GM23248 (cell line): ENCODE measurements around the gene EVA1B. TPM values are rescaled to one million over a fixed set of nuclear protein-coding genes. Genes with fewer than 3 reads are reported as not detected.

ENCODE experiments used
- DNase-seq: peaks from one replicate; pipeline ENCODE4 v3.0.0-alpha.2; 2015
- H2AFZ ChIP-seq: fragments of 200-600 bp; sonication (generic); 2 replicates; pipeline ENCODE4 v1.6.1; 2016; ENCODE audit warnings: antibody characterized with exemption
- H3F3A ChIP-seq: fragments of 200-600 bp; sonication (generic); 2 replicates; pipeline ENCODE4 v1.6.1; 2016; ENCODE audit warnings: mild to moderate bottlenecking, antibody characterized with exemption, mixed run types; ENCODE audit not compliant: insufficient read depth
- H3K27ac ChIP-seq: fragments of 200-600 bp; sonication (generic); 2 replicates; pipeline ENCODE4 v1.5.1; 2016; ENCODE audit warnings: mild to moderate bottlenecking
- H3K27me3 ChIP-seq: fragments of 200-600 bp; sonication (generic); replicated peaks from 2 replicates; pipeline ENCODE4 v1.6.1; 2016; ENCODE audit warnings: mild to moderate bottlenecking; ENCODE audit not compliant: insufficient read depth
- H3K36me3 ChIP-seq: fragments of 200-600 bp; sonication (generic); 2 replicates; pipeline ENCODE4 v1.6.1; 2016; ENCODE audit warnings: low read depth, mild to moderate bottlenecking
- H3K4me1 ChIP-seq: fragments of 200-600 bp; sonication (generic); 2 replicates; pipeline ENCODE4 v1.6.1; 2016; ENCODE audit warnings: mild to moderate bottlenecking; ENCODE audit not compliant: insufficient read depth
- H3K4me2 ChIP-seq: fragments of 200-600 bp; sonication (generic); one replicate; pipeline ENCODE4 v1.6.1; 2016; ENCODE audit warnings: mild to moderate bottlenecking; ENCODE audit not compliant: unreplicated experiment
- H3K4me3 ChIP-seq: fragments of 200-600 bp; sonication (generic); 2 replicates; pipeline ENCODE4 v1.5.1; 2016; ENCODE audit warnings: mild to moderate bottlenecking
- H3K79me2 ChIP-seq: fragments of 200-600 bp; sonication (generic); 2 replicates; pipeline ENCODE4 v1.6.1; 2016; ENCODE audit warnings: mild to moderate bottlenecking; ENCODE audit not compliant: insufficient read depth
- H3K9ac ChIP-seq: fragments of 200-600 bp; sonication (generic); 2 replicates; pipeline ENCODE4 v1.6.1; 2016; ENCODE audit warnings: mild to moderate bottlenecking
- H3K9me2 ChIP-seq: fragments of 200-600 bp; sonication (generic); 2 replicates; pipeline ENCODE4 v1.6.1; 2016; ENCODE audit warnings: mixed run types, mild to moderate bottlenecking, moderate library complexity; ENCODE audit not compliant: insufficient read depth
- H3K9me3 ChIP-seq: fragments of 200-600 bp; sonication (generic); one replicate; pipeline ENCODE4 v1.6.1; 2017; ENCODE audit warnings: low read depth
- H4K20me1 ChIP-seq: fragments of 200-600 bp; sonication (generic); 2 replicates; pipeline ENCODE4 v1.6.0; 2016; ENCODE audit not compliant: insufficient read depth
- EZH2 ChIP-seq: fragments of 200-600 bp; sonication (generic); IDR thresholded peaks from 2 replicates; pipeline ENCODE4 v1.6.1; 2018; ENCODE audit warnings: antibody characterized with exemption, mild to moderate bottlenecking; ENCODE audit not compliant: insufficient read depth, poor library complexity, severe bottlenecking
- EZH2phosphoT487 ChIP-seq: fragments of 200-600 bp; sonication (generic); IDR thresholded peaks from 2 replicates; pipeline ENCODE4 v1.6.1; 2018; ENCODE audit warnings: antibody characterized with exemption, moderate library complexity, mild to moderate bottlenecking, low read depth; ENCODE audit not compliant: insufficient read depth
- WGBS, 2 experiments: methylation state at CpG; one replicate each; pipeline ENCODE4 v1.1.6; 2015 to 2017; ENCODE audit warnings: low lambda C conversion rate in 2 of 2, low coverage in 1 of 2; ENCODE audit errors: missing lambda C conversion rate in 2 of 2; 5-methylcytosine and 5-hydroxymethylcytosine counted together
- in situ Hi-C: fragments of 300-500 bp; cut with MboI; formaldehyde crosslinking; loops from 2 replicates; pipeline ENCODE4 v1.15.0; 2020
- polyA plus RNA-seq: library from polyadenylated mRNA; unstranded; fragments of >200 nt; fragmentation: Nextera tagmentation; extraction: Ambion mirVana; gene quantifications from 2 replicates; pipeline ENCODE4 v1.2.1, GENCODE V29; 2016
- total RNA-seq: library from RNA; depleted of rRNA; stranded (reverse); fragments of >200 nt; shearing (Covaris generic); gene quantifications from 2 replicates; pipeline ENCODE4 v1.2.3, GENCODE V29; 2014

The EVA1B gene
- total and polyA plus RNA-seq, 2 experiments from 2014 or later: 95.0 to 328 TPM

DNA sequence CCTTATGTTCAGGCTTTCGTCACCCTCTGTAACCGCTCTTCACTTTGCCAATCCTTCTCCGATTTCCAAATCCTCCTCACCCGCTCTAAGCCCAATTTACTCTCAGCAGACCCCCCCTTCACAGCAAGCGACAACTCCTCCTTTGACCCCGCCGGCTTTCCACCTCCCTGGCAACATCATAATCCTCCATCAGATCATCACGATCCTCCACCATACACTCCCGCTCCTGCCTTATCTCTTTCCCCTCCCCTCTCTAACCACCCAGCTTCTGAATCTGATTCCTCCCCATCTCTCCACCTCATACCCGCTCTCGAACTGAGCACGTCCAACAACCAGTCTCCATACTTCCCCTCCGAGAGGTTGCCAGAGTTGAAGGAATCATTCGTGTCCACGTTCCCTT lies 7.5 kb upstream of the EVA1B start:
- no peak overlapping the region for H2AFZ ChIP-seq
- H3K27ac ChIP-seq: no peak overlapping the region
- H3K4me1 ChIP-seq: peaks cover 3% of the 10 kb centered on the region; the same call in 1 of the 2 replicates
- H3K79me2 ChIP-seq: no peaks in the 10 kb centered on the region
- no peak overlapping the region for H3K4me3 ChIP-seq
- WGBS, 2 experiments: 91 to 95% methylated on average over 15 of the region's 15 CpGs
- H3F3A ChIP-seq: no peaks in the 10 kb centered on the region
- in situ Hi-C loops: no loop called here
- H4K20me1 ChIP-seq: no peaks in the 10 kb centered on the region
- H3K27me3 ChIP-seq: no peaks in the 10 kb centered on the region
- H3K36me3 ChIP-seq: no peaks in the 10 kb centered on the region
- no peak overlapping the region for H3K4me2 ChIP-seq
- H3K9me2 ChIP-seq: no peaks in the 10 kb centered on the region
- H3K9ac ChIP-seq: no peak overlapping the region
- no peak for DNase-seq
- TF ChIP-seq EZH2phosphoT487: no peak
- no peak for TF ChIP-seq EZH2
- no peaks in the 10 kb centered on the region for H3K9me3 ChIP-seq

DNA sequence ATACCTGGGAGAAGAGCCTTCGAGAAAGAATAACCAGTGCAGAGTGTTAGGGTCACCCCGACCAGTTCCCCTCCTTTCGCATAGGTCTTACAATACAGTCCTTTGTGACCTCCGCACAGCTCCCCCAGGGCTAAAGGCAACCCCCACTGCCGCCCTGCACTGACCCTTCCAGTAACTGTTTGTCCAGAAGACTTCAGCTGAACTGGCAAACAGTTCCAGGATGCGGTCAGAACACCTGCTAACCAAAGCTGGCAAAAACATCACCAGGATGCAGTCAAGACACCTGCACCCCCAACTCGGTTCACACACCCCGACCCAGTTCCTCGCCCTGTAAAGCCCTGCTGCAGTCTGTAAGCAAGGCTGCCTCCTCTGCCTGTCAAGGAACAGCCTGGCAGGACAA lies 6.4 kb upstream of the EVA1B start:
- peaks cover 3% of the 10 kb centered on the region; the same call in 1 of the 2 replicates for H3K4me1 ChIP-seq
- no peak overlapping the region for H3K4me2 ChIP-seq
- H3K9me2 ChIP-seq: no peaks in the 10 kb centered on the region
- H3F3A ChIP-seq: no peaks in the 10 kb centered on the region
- in situ Hi-C loops: no loop called here
- H3K9ac ChIP-seq: no peak overlapping the region
- no peaks in the 10 kb centered on the region for H3K79me2 ChIP-seq
- TF ChIP-seq EZH2 (no peak), EZH2phosphoT487 (no peak)
- no peak overlapping the region for H3K27ac ChIP-seq
- H2AFZ ChIP-seq: no peak overlapping the region
- H4K20me1 ChIP-seq: no peaks in the 10 kb centered on the region
- WGBS, 2 experiments: 94% methylated on average over 9 of the region's 9 CpGs
- H3K9me3 ChIP-seq: no peaks in the 10 kb centered on the region
- H3K27me3 ChIP-seq: no peaks in the 10 kb centered on the region
- no peak for DNase-seq
- no peak overlapping the region for H3K4me3 ChIP-seq
- no peaks in the 10 kb centered on the region for H3K36me3 ChIP-seq

DNA sequence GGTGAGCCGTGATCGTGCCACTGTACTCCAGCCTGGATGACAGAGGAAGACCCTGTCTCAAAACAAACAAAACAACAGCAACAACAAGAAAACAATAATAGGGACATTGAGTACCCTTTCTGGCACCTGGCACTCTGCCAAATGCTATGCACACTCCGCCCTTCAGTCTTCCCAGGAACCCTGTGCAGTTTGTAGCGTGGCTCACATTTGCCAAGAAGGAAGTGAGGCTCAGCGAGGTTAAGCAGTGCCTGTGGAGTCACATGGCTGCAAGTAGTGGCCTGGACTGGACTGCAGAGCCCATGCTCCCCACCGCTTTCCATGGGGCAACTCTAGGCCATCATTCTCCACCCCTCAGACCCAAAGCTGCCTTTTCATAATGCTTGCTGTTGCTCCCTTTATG lies 5.3 kb upstream of the EVA1B start:
- Histone ChIP-seq H3K4me3 (no peak overlapping the region), H3K27ac (no peak overlapping the region), H3K36me3 (no peaks in the 10 kb centered on the region), H3K4me2 (no peak overlapping the region), H3K9me3 (no peaks in the 10 kb centered on the region), H2AFZ (no peak overlapping the region), H3K9me2 (no peaks in the 10 kb centered on the region), H3K4me1 (peaks cover 3% of the 10 kb centered on the region; the same call in 1 of the 2 replicates), H3F3A (no peaks in the 10 kb centered on the region), H3K27me3 (no peaks in the 10 kb centered on the region), H4K20me1 (no peaks in the 10 kb centered on the region), H3K9ac (no peak overlapping the region), H3K79me2 (0 out of 2 replicates have a peak, but pooled peaks cover 4% of the 10 kb centered on the region)
- 74 to 75% methylated on average over 6 of the region's 6 CpGs for WGBS, 2 experiments
- TF ChIP-seq EZH2: no peak
- no peak for TF ChIP-seq EZH2phosphoT487
- DNase-seq: peak; percentile 27
- in situ Hi-C loops: no loop called here

DNA sequence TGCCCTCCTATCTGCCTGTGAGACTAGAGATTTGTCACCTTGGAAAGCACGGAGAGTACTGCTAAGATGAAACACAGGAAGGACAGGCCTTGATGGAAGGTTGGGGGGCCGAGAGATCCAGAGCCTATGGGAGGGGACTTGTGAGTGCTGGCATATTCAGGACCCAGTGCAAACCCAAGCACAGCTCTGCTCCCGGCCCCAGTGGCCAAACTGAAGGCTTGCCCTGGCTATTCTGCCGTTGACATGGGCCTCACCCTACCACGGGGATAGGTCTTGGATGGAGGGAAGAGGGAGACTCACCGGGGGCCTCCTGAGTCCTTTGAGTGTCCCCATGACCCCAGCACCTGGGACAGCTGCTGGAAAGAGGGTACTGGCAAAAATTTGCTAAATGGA lies 4.6 kb upstream of the EVA1B start:
- Histone ChIP-seq H3K79me2 (0 out of 2 replicates have a peak, but pooled peaks cover 5% of the 10 kb centered on the region), H4K20me1 (no peaks in the 10 kb centered on the region), H3K4me2 (no peak overlapping the region), H3K36me3 (no peaks in the 10 kb centered on the region), H3F3A (no peaks in the 10 kb centered on the region), H3K9me3 (no peaks in the 10 kb centered on the region), H3K27ac (no peak overlapping the region), H3K9me2 (no peaks in the 10 kb centered on the region), H2AFZ (no peak overlapping the region), H3K27me3 (no peaks in the 10 kb centered on the region), H3K4me1 (peaks cover 3% of the 10 kb centered on the region; the same call in 1 of the 2 replicates), H3K4me3 (no peak overlapping the region), H3K9ac (no peak overlapping the region)
- in situ Hi-C loops: no loop called here
- no peak for DNase-seq
- WGBS, 2 experiments: 77 to 82% methylated on average over 6 of the region's 6 CpGs
- TF ChIP-seq EZH2phosphoT487 (no peak), EZH2 (no peak)
